Endodermal cell (in vitro differentiated cells): ENCODE results near the gene YAE1. TPM values are rescaled to one million over a fixed set of nuclear protein-coding genes. Genes with fewer than 3 reads are reported as not detected.

Source experiments
- DNase-seq: peaks from one replicate; pipeline ENCODE4 v3.0.0-alpha.2; 2017
- H3K27ac ChIP-seq: 2 replicates; pipeline ENCODE4 v1.5.1; 2013; ENCODE audit warnings: mild to moderate bottlenecking, low read depth, low read length, moderate library complexity
- H3K27me3 ChIP-seq: 2 replicates; pipeline ENCODE4 v1.6.1; 2013; ENCODE audit warnings: mild to moderate bottlenecking, low read length, moderate library complexity; ENCODE audit not compliant: insufficient read depth, control insufficient read depth, poor library complexity, severe bottlenecking
- H3K36me3 ChIP-seq: 2 replicates; pipeline ENCODE4 v1.7.0; 2013; ENCODE audit warnings: mild to moderate bottlenecking, low read length, moderate library complexity; ENCODE audit not compliant: control insufficient read depth, insufficient read depth
- H3K4me1 ChIP-seq: one replicate; pipeline ENCODE4 v1.7.0; 2013; ENCODE audit warnings: low read length; ENCODE audit not compliant: control insufficient read depth, insufficient read depth
- H3K4me3 ChIP-seq: 2 replicates; pipeline ENCODE4 v1.5.1; 2013; ENCODE audit warnings: mild to moderate bottlenecking, low read length, moderate library complexity
- H3K9ac ChIP-seq: 2 replicates; pipeline ENCODE4 v1.6.1; 2013; ENCODE audit warnings: mild to moderate bottlenecking, low read length, moderate library complexity; ENCODE audit not compliant: poor library complexity, severe bottlenecking; ENCODE audit errors: extremely low read depth
- H3K9me3 ChIP-seq: 2 replicates; pipeline ENCODE4 v1.6.1; 2013; ENCODE audit warnings: mild to moderate bottlenecking, low read length, moderate library complexity; ENCODE audit not compliant: control insufficient read depth
- H3K27ac Mint-ChIP-seq: 2 replicates; pipeline ENCODE4 v1.8.0; 2020; ENCODE audit warnings: mixed read lengths
- H3K27me3 Mint-ChIP-seq: 2 replicates; pipeline ENCODE4 v1.8.0; 2021; ENCODE audit warnings: mild to moderate bottlenecking, mixed read lengths; ENCODE audit not compliant: insufficient read depth
- H3K36me3 Mint-ChIP-seq: 2 replicates; pipeline ENCODE4 v1.8.0; 2020; ENCODE audit warnings: low read depth, mixed read lengths
- H3K4me1 Mint-ChIP-seq: 2 replicates; pipeline ENCODE4 v1.8.0; 2020; ENCODE audit warnings: mixed read lengths
- H3K4me3 Mint-ChIP-seq: 2 replicates; pipeline ENCODE4 v1.8.0; 2020; ENCODE audit warnings: mild to moderate bottlenecking, moderate library complexity, mixed read lengths
- H3K9me3 Mint-ChIP-seq: 2 replicates; pipeline ENCODE4 v1.8.0; 2020; ENCODE audit warnings: mild to moderate bottlenecking, mixed read lengths
- WGBS, 2 experiments: methylation state at CpG; one replicate each; pipeline versions ENCODE4 v1.1.5 to v1.1.7; 2013; ENCODE audit warnings: missing lambda C conversion rate in 2 of 2, mixed read lengths in 1 of 2; ENCODE audit not compliant: insufficient coverage in 1 of 2, insufficient read length in 1 of 2; 5-methylcytosine and 5-hydroxymethylcytosine counted together
- long read RNA-seq, 4 experiments: library from polyadenylated mRNA in 2 of 4; library from RNA in 1 of 4; library from capped mRNA in 1 of 4; stranded (forward) in 3 of 4; unstranded in 1 of 4; transcript quantifications; one replicate each; pipeline ENCODE4 v2.0.0, GENCODE V29; 2020 to 2021; ENCODE audit warnings: inconsistent platforms in 1 of 4
- polyA plus RNA-seq, 2 experiments: library from polyadenylated mRNA; stranded (reverse); fragments of 50-300 nt; gene quantifications; one replicate each; pipeline ENCODE4 v1.2.3, GENCODE V29; 2013
- total RNA-seq, 2 donors: library from RNA; stranded (reverse); fragmentation: NEBNext Ultra II Directional in 1 of 2; extraction: Animal tissue kit (Norgen Biotek cat#: 25700) in 1 of 2; gene quantifications; 2 replicates in 1 of 2; 3 replicates in 1 of 2; pipeline ENCODE4 v1.2.1, GENCODE V29; 2021
- TF ChIP-seq, protein P1 (sequence below): fragments of 200-600 bp; sonication (generic); conservative IDR thresholded peaks from 2 replicates; pipeline ENCODE4 v1.5.0; 2021; ENCODE audit warnings: antibody characterized with exemption, mild to moderate bottlenecking

Gene YAE1
- 10 to 100 TPM; 20.9 to 30.0 TPM for total RNA-seq
- 38.3 TPM for polyA plus RNA-seq (2013, experiment 1 of 2)
- 33.2 TPM for polyA plus RNA-seq (2013, experiment 2 of 2)
- long read RNA-seq, experiment 1, transcript YAE1-201 (3 exons, 899 nt), result major isoform, 10 of 13 reads
- long read RNA-seq, experiment 1, partial matches to known transcripts, result 0 of 13 reads
- long read RNA-seq, experiment 1, other reads (novel, unspliced or antisense), result 3 of 13 reads
- long read RNA-seq, experiment 2, transcript YAE1-201 (3 exons, 899 nt), result major isoform, 10 of 16 reads
- long read RNA-seq, experiment 2, partial matches to known transcripts, result 0 of 16 reads
- long read RNA-seq, experiment 2, other reads (novel, unspliced or antisense), result 4 of 16 reads
- long read RNA-seq, experiment 3, transcript YAE1-201 (3 exons, 899 nt), result major isoform, 19 of 29 reads
- long read RNA-seq, experiment 3, partial matches to known transcripts, result 0 of 29 reads
- long read RNA-seq, experiment 3, other reads (novel, unspliced or antisense), result 8 of 29 reads
- long read RNA-seq, experiment 4, transcript YAE1-201 (3 exons, 899 nt), result major isoform, 38 of 38 reads
- long read RNA-seq, experiment 4, partial matches to known transcripts, result 0 of 38 reads
- long read RNA-seq, experiment 4, other reads (novel, unspliced or antisense), result 0 of 38 reads

DNA sequence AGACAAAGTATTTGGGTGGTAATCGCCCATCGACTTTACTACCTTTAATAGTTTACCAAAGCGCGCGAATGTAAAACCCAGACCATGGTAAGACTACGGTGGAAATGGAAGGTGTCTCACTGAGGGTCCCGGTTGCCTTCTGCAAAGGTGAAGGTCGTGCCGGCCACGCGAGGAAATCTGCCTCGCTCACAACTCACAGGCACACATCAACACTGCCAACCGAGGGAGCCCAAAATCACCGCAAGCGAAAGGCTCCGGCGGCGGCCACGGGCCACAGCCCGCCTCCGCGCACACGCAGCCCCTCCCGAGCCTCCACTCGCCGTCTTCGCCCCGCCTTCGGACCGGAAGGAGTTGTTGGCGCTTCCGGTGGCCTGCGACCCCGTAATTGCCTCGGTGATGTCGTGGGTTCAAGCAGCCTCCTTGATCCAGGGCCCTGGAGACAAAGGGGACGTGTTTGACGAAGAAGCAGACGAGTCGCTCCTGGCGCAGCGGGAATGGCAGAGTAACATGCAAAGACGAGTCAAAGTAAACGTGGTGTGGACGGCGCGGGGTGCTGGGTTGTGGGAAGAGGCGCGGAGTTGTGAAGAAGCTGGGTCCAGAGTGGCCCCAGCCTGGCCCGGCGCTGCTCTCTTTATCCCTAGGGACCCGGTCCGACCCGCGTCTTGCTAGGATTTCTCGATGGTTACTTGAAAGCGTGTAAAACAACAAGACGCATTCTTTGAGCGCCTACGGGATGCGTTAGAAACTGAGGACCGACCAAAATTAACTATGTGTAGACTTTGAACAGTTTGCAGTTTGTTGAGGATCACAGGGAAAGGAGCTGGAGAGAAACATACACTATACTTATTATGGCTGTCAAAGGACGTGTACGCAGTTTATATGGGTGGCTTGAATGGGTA, at the start of gene YAE1:
TSS of gene YAE1 (plus strand) at position 382 of the 899 bp plus-strand sequence. CDS start at position 397, 15 bp downstream.
- Histone ChIP-seq H3K4me1 (no peaks in the 10 kb centered on the region), H3K27me3 (no peaks in the 10 kb centered on the region), H3K9ac (peak within 1 kb of the TSS; percentile 86), H3K9me3 (no peaks in the 10 kb centered on the region), H3K27ac (peak within 1 kb of the TSS; percentile 88), H3K4me3 (peak within 1 kb of the TSS; percentile 97), H3K36me3 (peaks cover 18% of the 10 kb centered on the region)
- H3K27ac Mint-ChIP-seq, result peak within 1 kb of the TSS; percentile 99
- peak within 1 kb of the TSS; percentile 96 for H3K4me3 Mint-ChIP-seq
- H3K27me3 Mint-ChIP-seq, result no peaks in the 10 kb centered on the region
- DNase-seq, result peak; percentile 93
- peaks cover 11% of the 10 kb centered on the region for H3K36me3 Mint-ChIP-seq
- H3K4me1 Mint-ChIP-seq, result peaks cover 9% of the 10 kb centered on the region
- TF ChIP-seq, protein P1, sequence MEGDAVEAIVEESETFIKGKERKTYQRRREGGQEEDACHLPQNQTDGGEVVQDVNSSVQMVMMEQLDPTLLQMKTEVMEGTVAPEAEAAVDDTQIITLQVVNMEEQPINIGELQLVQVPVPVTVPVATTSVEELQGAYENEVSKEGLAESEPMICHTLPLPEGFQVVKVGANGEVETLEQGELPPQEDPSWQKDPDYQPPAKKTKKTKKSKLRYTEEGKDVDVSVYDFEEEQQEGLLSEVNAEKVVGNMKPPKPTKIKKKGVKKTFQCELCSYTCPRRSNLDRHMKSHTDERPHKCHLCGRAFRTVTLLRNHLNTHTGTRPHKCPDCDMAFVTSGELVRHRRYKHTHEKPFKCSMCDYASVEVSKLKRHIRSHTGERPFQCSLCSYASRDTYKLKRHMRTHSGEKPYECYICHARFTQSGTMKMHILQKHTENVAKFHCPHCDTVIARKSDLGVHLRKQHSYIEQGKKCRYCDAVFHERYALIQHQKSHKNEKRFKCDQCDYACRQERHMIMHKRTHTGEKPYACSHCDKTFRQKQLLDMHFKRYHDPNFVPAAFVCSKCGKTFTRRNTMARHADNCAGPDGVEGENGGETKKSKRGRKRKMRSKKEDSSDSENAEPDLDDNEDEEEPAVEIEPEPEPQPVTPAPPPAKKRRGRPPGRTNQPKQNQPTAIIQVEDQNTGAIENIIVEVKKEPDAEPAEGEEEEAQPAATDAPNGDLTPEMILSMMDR, result no peak
- H3K9me3 Mint-ChIP-seq, result no peaks in the 10 kb centered on the region
- WGBS, 2 experiments, result 0 to 1% methylated on average over 16 to 64 of the region's 64 CpGs

- no peak overlapping the region for H3K4me3 Mint-ChIP-seq
- H3K27me3 Mint-ChIP-seq, result no peaks in the 10 kb centered on the region
- Histone ChIP-seq H3K27ac (no peak overlapping the region), H3K36me3 (no peaks in the 10 kb centered on the region), H3K4me1 (no peaks in the 10 kb centered on the region), H3K9ac (no peak overlapping the region), H3K9me3 (no peaks in the 10 kb centered on the region), H3K4me3 (no peak overlapping the region), H3K27me3 (no peaks in the 10 kb centered on the region)
- no peaks in the 10 kb centered on the region for H3K9me3 Mint-ChIP-seq
- DNase-seq, result no peak
- 92 to 96% methylated on average over 5 to 7 of the region's 7 CpGs for WGBS, 2 experiments
- no peak overlapping the region for H3K27ac Mint-ChIP-seq
- TF ChIP-seq, protein P1, result no peak
- H3K36me3 Mint-ChIP-seq, result no peaks in the 10 kb centered on the region
- H3K4me1 Mint-ChIP-seq, result peaks cover 10% of the 10 kb centered on the region
These were observed 49.7 kb upstream of the YAE1 start for GRCh38 chr7:39516498-39516897.

DNA sequence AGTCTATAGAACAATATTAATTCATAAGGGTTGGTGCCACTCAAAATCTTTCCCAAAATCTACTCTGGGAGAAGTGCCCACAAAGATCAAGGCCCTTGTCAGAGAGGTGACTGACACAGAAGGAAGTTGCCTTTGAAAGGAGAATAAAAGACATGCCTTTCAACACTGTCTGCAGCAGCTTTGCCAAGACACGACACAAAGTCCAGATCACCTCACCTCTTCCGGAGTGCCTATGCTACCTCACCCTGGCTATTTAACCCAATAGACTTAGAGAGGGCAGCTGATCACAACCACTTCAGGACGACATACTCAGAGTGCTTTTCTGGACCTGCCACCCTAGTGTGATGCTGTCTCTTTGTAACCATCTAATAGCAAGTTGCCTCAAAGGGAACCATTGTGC, 49.0 kb upstream of the YAE1 start:
- H3K36me3 Mint-ChIP-seq, result no peaks in the 10 kb centered on the region

More for the DNA sequence above, 49.0 kb upstream of the YAE1 start:
- no peak for DNase-seq
- 88 to 93% methylated on average over 3 of the region's 3 CpGs for whole genome bisulfite sequencing, 2 experiments
- Mint-ChIP-seq H3K4me1 (peaks cover 9% of the 10 kb centered on the region), H3K4me3 (no peak overlapping the region), H3K27me3 (peaks cover 2% of the 10 kb centered on the region), H3K9me3 (no peaks in the 10 kb centered on the region), H3K27ac (no peak overlapping the region)
- Histone ChIP-seq H3K4me1 (no peaks in the 10 kb centered on the region), H3K9ac (no peak overlapping the region), H3K36me3 (no peaks in the 10 kb centered on the region), H3K4me3 (no peak overlapping the region), H3K27me3 (no peaks in the 10 kb centered on the region), H3K9me3 (no peaks in the 10 kb centered on the region), H3K27ac (no peak overlapping the region)
- TF ChIP-seq, protein P1, result no peak
